ENCODE measurements around the gene MOSMO. TPM values are rescaled to one million over a fixed set of nuclear protein-coding genes. Genes with fewer than 3 reads are reported as not detected.
A peak's percentile ranks its signal among the peaks of the same experiment; 100 is the strongest.

Gene MOSMO
- total RNA-seq, 1 donor from 2014 or later: 14.8 TPM

DNA sequence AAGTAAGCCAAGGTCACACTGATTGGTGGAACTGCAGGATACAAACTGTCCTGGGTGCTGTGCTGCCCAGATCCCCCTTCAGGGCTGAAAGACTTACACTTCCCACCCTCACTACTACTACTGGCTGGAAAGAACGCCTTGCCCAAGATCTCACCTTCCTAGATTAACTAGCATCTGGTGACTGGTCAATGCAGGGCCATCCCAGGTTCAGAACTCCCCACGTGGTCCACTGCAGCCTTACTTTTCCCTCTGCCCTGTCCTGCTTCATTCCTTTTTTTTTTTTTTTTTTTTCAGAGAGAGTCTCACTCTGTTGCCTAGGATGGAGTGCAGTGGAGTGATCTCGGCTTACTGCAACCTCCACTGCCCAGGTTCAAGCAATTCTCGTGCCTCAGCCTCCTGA is 4.7 kb upstream of the MOSMO start:
- Mint-ChIP-seq H3K4me3 (no peak overlapping the region), H3K36me3 (ENCODE audit: low read depth) (no peaks in the 10 kb centered on the region), H3K4me1 (peaks cover 17% of the 10 kb centered on the region), H3K9me3 (no peaks in the 10 kb centered on the region), H3K27ac (ENCODE audit: unreplicated experiment) (no peak overlapping the region), H3K27me3 (ENCODE audit: low read depth) (peaks cover 13% of the 10 kb centered on the region)
- no peak for DNase-seq (ENCODE audit: low read depth, low spot score)
- TF ChIP-seq, protein P1, sequence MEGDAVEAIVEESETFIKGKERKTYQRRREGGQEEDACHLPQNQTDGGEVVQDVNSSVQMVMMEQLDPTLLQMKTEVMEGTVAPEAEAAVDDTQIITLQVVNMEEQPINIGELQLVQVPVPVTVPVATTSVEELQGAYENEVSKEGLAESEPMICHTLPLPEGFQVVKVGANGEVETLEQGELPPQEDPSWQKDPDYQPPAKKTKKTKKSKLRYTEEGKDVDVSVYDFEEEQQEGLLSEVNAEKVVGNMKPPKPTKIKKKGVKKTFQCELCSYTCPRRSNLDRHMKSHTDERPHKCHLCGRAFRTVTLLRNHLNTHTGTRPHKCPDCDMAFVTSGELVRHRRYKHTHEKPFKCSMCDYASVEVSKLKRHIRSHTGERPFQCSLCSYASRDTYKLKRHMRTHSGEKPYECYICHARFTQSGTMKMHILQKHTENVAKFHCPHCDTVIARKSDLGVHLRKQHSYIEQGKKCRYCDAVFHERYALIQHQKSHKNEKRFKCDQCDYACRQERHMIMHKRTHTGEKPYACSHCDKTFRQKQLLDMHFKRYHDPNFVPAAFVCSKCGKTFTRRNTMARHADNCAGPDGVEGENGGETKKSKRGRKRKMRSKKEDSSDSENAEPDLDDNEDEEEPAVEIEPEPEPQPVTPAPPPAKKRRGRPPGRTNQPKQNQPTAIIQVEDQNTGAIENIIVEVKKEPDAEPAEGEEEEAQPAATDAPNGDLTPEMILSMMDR (conservative IDR thresholded peaks at IDR 0.05): no peak

DNA sequence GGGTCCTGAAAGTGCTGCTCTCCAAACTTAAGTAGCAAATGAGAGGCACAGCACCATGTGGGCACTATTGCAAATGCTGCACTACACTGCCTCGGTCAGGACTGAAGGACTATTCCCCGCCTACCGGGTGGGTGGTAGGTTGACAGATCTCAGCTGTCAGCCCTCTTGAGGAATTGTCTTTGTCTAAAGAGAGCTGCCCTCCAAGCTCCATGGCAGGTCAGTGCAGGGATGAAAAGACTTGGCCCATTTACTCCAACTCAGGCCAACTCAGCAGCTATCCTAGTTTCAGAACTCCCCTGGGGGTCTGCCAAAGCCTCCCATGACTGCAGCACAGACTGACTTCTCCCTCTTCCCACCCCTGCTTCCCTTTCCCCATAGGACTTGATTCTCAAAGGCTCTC is 3.6 kb upstream of the MOSMO start:
- H3K4me1 Mint-ChIP-seq: peaks cover 22% of the 10 kb centered on the region
- no peak for DNase-seq (ENCODE audit: low read depth, low spot score)
- H3K36me3 Mint-ChIP-seq (ENCODE audit: low read depth): no peaks in the 10 kb centered on the region
- H3K4me3 Mint-ChIP-seq: peak overlapping the region; percentile 42
- TF ChIP-seq, protein P1 (conservative IDR thresholded peaks at IDR 0.05): no peak
- peaks cover 13% of the 10 kb centered on the region for H3K27me3 Mint-ChIP-seq (ENCODE audit: low read depth)
- no peak overlapping the region for H3K27ac Mint-ChIP-seq (ENCODE audit: unreplicated experiment)
- H3K9me3 Mint-ChIP-seq: no peaks in the 10 kb centered on the region

DNA sequence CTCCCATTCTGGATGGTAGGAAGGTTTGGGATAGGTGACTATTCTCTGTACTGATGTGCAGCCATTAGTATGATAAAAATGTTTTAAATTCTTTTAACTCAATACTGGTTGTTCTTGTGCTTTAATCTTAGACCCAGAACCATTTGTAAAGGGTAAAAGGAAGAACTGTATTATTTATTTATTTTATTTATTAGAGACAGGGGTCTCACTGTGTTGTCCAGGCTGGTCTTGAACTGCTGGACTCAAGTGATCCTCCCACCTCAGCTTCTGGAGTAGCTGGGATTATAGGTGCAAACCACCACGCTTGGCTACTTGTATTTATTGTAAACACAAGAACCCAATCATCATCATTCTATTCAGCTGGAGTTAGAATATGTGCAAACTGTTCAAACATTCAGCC is 2.2 kb upstream of the MOSMO start:
- Mint-ChIP-seq H3K4me1 (peaks cover 27% of the 10 kb centered on the region), H3K9me3 (no peaks in the 10 kb centered on the region), H3K27me3 (ENCODE audit: low read depth) (peaks cover 13% of the 10 kb centered on the region), H3K36me3 (ENCODE audit: low read depth) (no peaks in the 10 kb centered on the region), H3K27ac (ENCODE audit: unreplicated experiment) (no peak overlapping the region), H3K4me3 (peak overlapping the region; percentile 85)
- TF ChIP-seq, protein P1 (conservative IDR thresholded peaks at IDR 0.05): no peak
- no peak for DNase-seq (ENCODE audit: low read depth, low spot score)

DNA sequence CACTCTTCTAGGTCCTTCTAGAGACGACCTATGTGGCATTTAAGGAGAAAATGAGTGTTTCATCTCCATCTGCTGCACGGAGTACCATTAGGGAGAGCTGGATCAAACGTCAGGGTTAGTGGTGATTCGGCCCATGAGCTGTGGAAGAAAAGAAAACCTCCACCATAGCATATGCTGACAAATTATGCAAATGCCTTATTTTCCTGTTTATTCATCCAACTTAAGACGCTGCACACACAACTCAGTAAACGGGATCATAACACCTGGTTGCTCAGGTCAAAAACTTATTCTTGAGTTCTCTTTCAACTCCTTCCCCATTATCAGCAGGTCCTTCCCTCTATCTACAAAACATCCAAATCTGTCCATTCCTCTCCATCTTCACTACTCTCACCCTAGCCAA is 1.3 kb upstream of the MOSMO start:
- no peaks in the 10 kb centered on the region for H3K36me3 Mint-ChIP-seq (ENCODE audit: low read depth)
- H3K4me3 Mint-ChIP-seq: peak overlapping the region; percentile 85
- H3K4me1 Mint-ChIP-seq: peaks cover 19% of the 10 kb centered on the region
- H3K9me3 Mint-ChIP-seq: no peaks in the 10 kb centered on the region
- peaks cover 13% of the 10 kb centered on the region for H3K27me3 Mint-ChIP-seq (ENCODE audit: low read depth)
- H3K27ac Mint-ChIP-seq (ENCODE audit: unreplicated experiment): no peak overlapping the region
- TF ChIP-seq, protein P1 (conservative IDR thresholded peaks at IDR 0.05): no peak
- DNase-seq (ENCODE audit: low read depth, low spot score): no peak

DNA sequence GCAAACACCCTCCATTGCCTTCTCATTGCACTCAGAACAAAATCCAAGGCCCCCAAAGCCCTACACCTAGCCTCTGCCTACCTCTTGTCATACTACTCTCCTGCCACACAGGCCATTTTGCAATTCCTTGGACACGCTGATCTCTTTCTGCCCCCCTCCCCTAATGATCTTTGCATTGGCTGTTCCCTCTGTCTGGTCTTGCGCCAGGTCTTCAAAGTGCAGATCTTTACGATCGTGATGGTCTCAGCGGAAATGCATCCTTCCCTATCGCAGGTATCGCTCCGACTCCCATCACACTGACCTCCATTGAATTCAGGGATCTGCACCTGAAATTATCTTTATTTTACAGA is 777 bp upstream of the MOSMO start:
- Mint-ChIP-seq H3K4me3 (peak overlapping the region; percentile 85), H3K36me3 (ENCODE audit: low read depth) (no peaks in the 10 kb centered on the region), H3K9me3 (no peaks in the 10 kb centered on the region), H3K27ac (ENCODE audit: unreplicated experiment) (no peak overlapping the region), H3K4me1 (peaks cover 19% of the 10 kb centered on the region), H3K27me3 (ENCODE audit: low read depth) (peaks cover 13% of the 10 kb centered on the region)
- DNase-seq (ENCODE audit: low read depth, low spot score): no peak
- TF ChIP-seq, protein P1 (conservative IDR thresholded peaks at IDR 0.05): no peak
